ENCODE measurements around the gene SLAIN1. TPM values are rescaled to one million over a fixed set of nuclear protein-coding genes. Genes with fewer than 3 reads are reported as not detected.

SLAIN1 gene
- total RNA-seq, 2 experiments from 2014 or later = 41.2 to 42.5 TPM

- peaks cover 7% of the 10 kb centered on the region for H3K4me1 Mint-ChIP-seq (ENCODE audit: low read depth)
- H3K27me3 Mint-ChIP-seq = peaks cover 12% of the 10 kb centered on the region
- H3K4me3 ChIP-seq (ENCODE audit: low read length) = no peak overlapping the region
- no peak overlapping the region for H3K4me3 Mint-ChIP-seq
- TF ChIP-seq CTCF (IDR thresholded peaks at IDR 0.05) = no peak
- no peaks in the 10 kb centered on the region for H3K4me1 ChIP-seq (ENCODE audit: insufficient read depth, low read length)
- DNase-seq (no peak), ATAC-seq (ENCODE audit: poor library complexity) (no peak)
- ChIA-PET POLR2A (no interaction called here), CTCF (no interaction called here)
- no peaks in the 10 kb centered on the region for H3K27me3 ChIP-seq (ENCODE audit: control insufficient read depth in 1 of 2, insufficient read depth in 2 of 2, low read length in 2 of 2)
- H3K27ac ChIP-seq (ENCODE audit: low read depth in 1 of 2, low read length in 2 of 2) = no peak overlapping the region
- no peaks in the 10 kb centered on the region for H3K9me3 ChIP-seq (ENCODE audit: control insufficient read depth in 1 of 2, insufficient read depth in 1 of 2, low read length in 2 of 2)
- no peak overlapping the region for H3K27ac Mint-ChIP-seq
- H3K36me3 Mint-ChIP-seq (ENCODE audit: low read depth) = no peaks in the 10 kb centered on the region
- H3K9me3 Mint-ChIP-seq = no peaks in the 10 kb centered on the region
- intact Hi-C loops (cut with DNase I, micrococcal nuclease) = no loop called here
- no peaks in the 10 kb centered on the region for H3K36me3 ChIP-seq (ENCODE audit: insufficient read depth, low read length)
Measured at GRCh38 chr13:77811381-77811780, 113.9 kb downstream of the SLAIN1 start.

GRCh38 chr13:77811981-77812380 is 114.5 kb downstream of the SLAIN1 start:
- no peak overlapping the region for H3K4me3 Mint-ChIP-seq
- Histone ChIP-seq H3K9me3 (ENCODE audit: control insufficient read depth in 1 of 2, insufficient read depth in 1 of 2, low read length in 2 of 2) (no peaks in the 10 kb centered on the region), H3K4me3 (ENCODE audit: low read length) (no peak overlapping the region), H3K27me3 (ENCODE audit: control insufficient read depth in 1 of 2, insufficient read depth in 2 of 2, low read length in 2 of 2) (no peaks in the 10 kb centered on the region), H3K27ac (ENCODE audit: low read depth in 1 of 2, low read length in 2 of 2) (no peak overlapping the region), H3K36me3 (ENCODE audit: insufficient read depth, low read length) (no peaks in the 10 kb centered on the region), H3K4me1 (ENCODE audit: insufficient read depth, low read length) (no peaks in the 10 kb centered on the region)
- no peak for DNase-seq
- TF ChIP-seq CTCF (IDR thresholded peaks at IDR 0.05) = no peak
- H3K4me1 Mint-ChIP-seq (ENCODE audit: low read depth) = peaks cover 7% of the 10 kb centered on the region
- H3K27ac Mint-ChIP-seq = no peak overlapping the region
- ATAC-seq (ENCODE audit: poor library complexity) = no peak
- H3K27me3 Mint-ChIP-seq = peaks cover 12% of the 10 kb centered on the region
- H3K36me3 Mint-ChIP-seq (ENCODE audit: low read depth) = no peaks in the 10 kb centered on the region
- no peaks in the 10 kb centered on the region for H3K9me3 Mint-ChIP-seq
- ChIA-PET POLR2A (no interaction called here), CTCF (no interaction called here)
- intact Hi-C loops (cut with DNase I, micrococcal nuclease) = no loop called here

Small RNA genes lying within 50 kb of the gene (microRNA-seq; reads per million reads assigned to microRNA genes)
- not detected for gene MIR3665 (ENCODE audit: borderline microRNAs expressed, borderline replicate concordance)

Other genes starting within 250 kb of the SLAIN1 start
- gene SCEL, start 162.0 kb upstream of the SLAIN1 start, total RNA-seq = not detected
- gene EDNRB, start 221.1 kb downstream of the SLAIN1 start, total RNA-seq = not detected

Data from CD4-positive, alpha-beta T cell (primary cell).